CD4-positive, alpha-beta memory T cell (primary cell): Measurements from ENCODE around the gene ELMO2. TPM values are rescaled to one million over a fixed set of nuclear protein-coding genes. Genes with fewer than 3 reads are reported as not detected.

Experiments
- CTCF ChIA-PET: fragments of 350-600 bp; sonication (Branson Sonifier 250); formaldehyde crosslinking; loops from one replicate; lab custom pipeline; 2021; ENCODE audit warnings: inconsistent platforms; ENCODE audit not compliant: partially characterized antibody; lab: Charles Lee
- POLR2A ChIA-PET: fragments of 350-600 bp; sonication (Branson Sonifier 250); formaldehyde crosslinking; loops from one replicate; lab custom pipeline; 2021; ENCODE audit not compliant: partially characterized antibody; lab: Charles Lee
- DNase-seq, 5 donors: peaks; one replicate each; pipeline versions ENCODE4 v3.0.0 to v3.0.0-alpha.2; 2020 to 2022; ENCODE audit warnings: mixed read lengths in 1 of 5
- H3K27ac ChIP-seq: one replicate; pipeline ENCODE4 v1.7.0; 2013; ENCODE audit warnings: low read depth, low read length
- H3K27me3 ChIP-seq: 2 replicates; pipeline ENCODE4 v1.7.0; 2013; ENCODE audit warnings: mild to moderate bottlenecking, low read length, moderate library complexity; ENCODE audit not compliant: insufficient read depth
- H3K36me3 ChIP-seq: 2 replicates; pipeline ENCODE4 v1.7.0; 2013; ENCODE audit warnings: mild to moderate bottlenecking, low read length, moderate library complexity; ENCODE audit not compliant: insufficient read depth
- H3K4me1 ChIP-seq: 2 replicates; pipeline ENCODE4 v1.7.0; 2013; ENCODE audit warnings: mild to moderate bottlenecking, low read length, moderate library complexity; ENCODE audit not compliant: insufficient read depth
- H3K4me3 ChIP-seq, 2 donors: one replicate each; pipeline ENCODE4 v1.7.0; 2013; ENCODE audit warnings: low read length in 2 of 2, mild to moderate bottlenecking in 1 of 2
- H3K9me3 ChIP-seq, 2 donors: one replicate each; pipeline ENCODE4 v1.7.0; 2013; ENCODE audit warnings: low read length in 2 of 2, control low read depth in 1 of 2; ENCODE audit not compliant: control insufficient read depth in 1 of 2
- H3K27ac Mint-ChIP-seq, 7 donors: one replicate each; pipeline ENCODE4 v1.8.0; 2020 to 2021; ENCODE audit warnings: mixed read lengths in 7 of 7, mild to moderate bottlenecking in 6 of 7, inconsistent platforms in 3 of 7, moderate library complexity in 3 of 7
- H3K27me3 Mint-ChIP-seq, 2 donors: one replicate each; pipeline ENCODE4 v1.8.0; 2020 to 2021; ENCODE audit warnings: mixed read lengths in 2 of 2
- H3K36me3 Mint-ChIP-seq, 2 donors: one replicate each; pipeline ENCODE4 v1.8.0; 2020 to 2021; ENCODE audit warnings: mixed read lengths in 2 of 2, inconsistent platforms in 1 of 2, mild to moderate bottlenecking in 1 of 2
- H3K4me1 Mint-ChIP-seq, 4 donors: one replicate each; pipeline ENCODE4 v1.8.0; 2020 to 2021; ENCODE audit warnings: mixed read lengths in 4 of 4, mild to moderate bottlenecking in 1 of 4
- H3K4me3 Mint-ChIP-seq, 8 donors: one replicate each; pipeline ENCODE4 v1.8.0; 2020 to 2021; ENCODE audit warnings: mixed read lengths in 8 of 8, mild to moderate bottlenecking in 7 of 8, moderate library complexity in 6 of 8, inconsistent platforms in 3 of 8
- H3K9me3 Mint-ChIP-seq, 8 donors: one replicate each; pipeline ENCODE4 v1.8.0; 2020 to 2021; ENCODE audit warnings: mixed read lengths in 8 of 8, mild to moderate bottlenecking in 5 of 8, inconsistent platforms in 3 of 8, moderate library complexity in 1 of 8
- intact Hi-C: fragments of 100-400 bp; cut with micrococcal nuclease; formaldehyde crosslinking; loops from one replicate; pipeline ENCODE4 v1.15.1; 2023
- polyA plus RNA-seq, 2 donors: library from polyadenylated mRNA; unstranded; fragments of 300-500 nt; fragmentation: Illumina TruSeq; gene quantifications; one replicate each; pipeline ENCODE4 v1.2.3, GENCODE V29; 2021
- total RNA-seq, 2 experiments: library from RNA; stranded (reverse); gene quantifications; one replicate each; pipeline ENCODE4 v1.2.3, GENCODE V29; 2021

Gene ELMO2
- total and polyA plus RNA-seq, 4 experiments from 2014 or later, result 52.5 to 98.9 (median 67.9) TPM

GRCh38 chr20:46353500-46354206 is 52.8 kb downstream of the ELMO2 start:
- POLR2A ChIA-PET, result interaction anchor here (0.6 kb wide), 1 partner anchor 10 kb away, joined by 3 read pairs; no protein-coding TSS in a partner anchor
- H3K4me3 Mint-ChIP-seq, result no peak overlapping the region
- no peaks in the 10 kb centered on the region for H3K27me3 Mint-ChIP-seq
- no peak overlapping the region for H3K27ac ChIP-seq
- CTCF ChIA-PET, result no interaction called here
- peaks cover 7 to 63% of the 10 kb centered on the region in 2 donors for H3K36me3 Mint-ChIP-seq
- no peaks in the 10 kb centered on the region for H3K9me3 Mint-ChIP-seq
- H3K27ac Mint-ChIP-seq, result peak overlapping the region in 5 of 7 donors; percentile 18 to 85 (median 73)
- peaks cover 21 to 50% (median 32%) of the 10 kb centered on the region in 4 donors for H3K4me1 Mint-ChIP-seq
- H3K4me3 ChIP-seq, result no peak overlapping the region
- peaks cover 29% of the 10 kb centered on the region for H3K4me1 ChIP-seq
- H3K36me3 ChIP-seq, result peaks cover 58% of the 10 kb centered on the region
- intact Hi-C loops, result no loop called here
- no peaks in the 10 kb centered on the region for H3K9me3 ChIP-seq
- no peaks in the 10 kb centered on the region for H3K27me3 ChIP-seq
- DNase-seq, result no peak

GRCh38 chr20:46352370-46352938 is 54.0 kb downstream of the ELMO2 start:
- Histone ChIP-seq H3K27ac (no peak overlapping the region), H3K4me1 (peaks cover 20% of the 10 kb centered on the region), H3K9me3 (no peaks in the 10 kb centered on the region), H3K36me3 (peaks cover 52% of the 10 kb centered on the region), H3K27me3 (no peaks in the 10 kb centered on the region), H3K4me3 (no peak overlapping the region)
- POLR2A ChIA-PET, result no interaction called here
- Mint-ChIP-seq H3K4me1 (peaks cover 17 to 38% (median 23%) of the 10 kb centered on the region in 4 donors), H3K36me3 (peaks cover 7 to 53% of the 10 kb centered on the region in 2 donors), H3K27ac (peak overlapping the region in 2 of 7 donors; percentile 9 to 56), H3K4me3 (no peak overlapping the region), H3K27me3 (no peaks in the 10 kb centered on the region), H3K9me3 (no peaks in the 10 kb centered on the region)
- DNase-seq, result no peak
- CTCF ChIA-PET, result no interaction called here
- intact Hi-C loops, result no loop called here

GRCh38 chr20:46351357-46352058 is 54.9 kb downstream of the ELMO2 start:
- H3K9me3 Mint-ChIP-seq, result no peaks in the 10 kb centered on the region
- peaks cover 11 to 56% of the 10 kb centered on the region in 2 donors for H3K36me3 Mint-ChIP-seq
- peak overlapping the region in 5 of 7 donors; percentile 4 to 93 (median 53) for H3K27ac Mint-ChIP-seq
- H3K27me3 Mint-ChIP-seq, result no peaks in the 10 kb centered on the region
- CTCF ChIA-PET, result no interaction called here
- Histone ChIP-seq H3K4me1 (peaks cover 11% of the 10 kb centered on the region), H3K27me3 (no peaks in the 10 kb centered on the region), H3K4me3 (no peak overlapping the region), H3K36me3 (peaks cover 52% of the 10 kb centered on the region), H3K27ac (no peak overlapping the region), H3K9me3 (no peaks in the 10 kb centered on the region)
- DNase-seq, result no peak
- H3K4me3 Mint-ChIP-seq, result no peak overlapping the region
- intact Hi-C loops, result no loop called here
- peaks cover 14 to 36% (median 18%) of the 10 kb centered on the region in 4 donors for H3K4me1 Mint-ChIP-seq
- POLR2A ChIA-PET, result no interaction called here

GRCh38 chr20:46350986-46351267 is 55.5 kb downstream of the ELMO2 start:
- H3K27me3 ChIP-seq, result no peaks in the 10 kb centered on the region
- no peak for DNase-seq
- H3K36me3 ChIP-seq, result peaks cover 49% of the 10 kb centered on the region
- H3K27me3 Mint-ChIP-seq, result no peaks in the 10 kb centered on the region
- peaks cover 16 to 37% (median 19%) of the 10 kb centered on the region in 4 donors for H3K4me1 Mint-ChIP-seq
- peaks cover 5% of the 10 kb centered on the region for H3K4me1 ChIP-seq
- intact Hi-C loops, result no loop called here
- H3K9me3 Mint-ChIP-seq, result no peaks in the 10 kb centered on the region
- peak overlapping the region in 5 of 7 donors; percentile 4 to 93 (median 61) for H3K27ac Mint-ChIP-seq
- H3K36me3 Mint-ChIP-seq, result peaks cover 11 to 57% of the 10 kb centered on the region in 2 donors
- ChIA-PET POLR2A (no interaction called here), CTCF (no interaction called here)
- H3K27ac ChIP-seq, result no peak overlapping the region
- no peak overlapping the region for H3K4me3 Mint-ChIP-seq
- H3K9me3 ChIP-seq, result no peaks in the 10 kb centered on the region
- H3K4me3 ChIP-seq, result no peak overlapping the region

GRCh38 chr20:46350201-46350985 is 56.0 kb downstream of the ELMO2 start:
- DNase-seq, result no peak
- Mint-ChIP-seq H3K4me3 (no peak overlapping the region), H3K27me3 (no peaks in the 10 kb centered on the region), H3K36me3 (peaks cover 11 to 53% of the 10 kb centered on the region in 2 donors), H3K27ac (peak overlapping the region in 3 of 7 donors; percentile 61 to 93 (median 74)), H3K4me1 (peaks cover 12 to 33% (median 15%) of the 10 kb centered on the region in 4 donors), H3K9me3 (no peaks in the 10 kb centered on the region)
- H3K36me3 ChIP-seq, result peaks cover 44% of the 10 kb centered on the region
- no peak overlapping the region for H3K4me3 ChIP-seq
- CTCF ChIA-PET, result interaction anchor here (0.8 to 2.1 kb wide), 2 partner anchors 7 to 363 kb away, joined by 3 to 8 read pairs; no protein-coding TSS in a partner anchor
- intact Hi-C loops, result no loop called here
- no peak overlapping the region for H3K27ac ChIP-seq
- no peaks in the 10 kb centered on the region for H3K9me3 ChIP-seq
- H3K4me1 ChIP-seq, result peaks cover 5% of the 10 kb centered on the region
- POLR2A ChIA-PET, result interaction anchor here (4.3 kb wide), 1 partner anchor 57 kb away, joined by 17 read pairs; the partner anchor contains the start of gene ELMO2
- no peaks in the 10 kb centered on the region for H3K27me3 ChIP-seq

GRCh38 chr20:46349742-46350056 is 56.7 kb downstream of the ELMO2 start:
- Histone ChIP-seq H3K27me3 (no peaks in the 10 kb centered on the region), H3K27ac (no peak overlapping the region), H3K36me3 (peaks cover 38% of the 10 kb centered on the region), H3K9me3 (no peaks in the 10 kb centered on the region), H3K4me3 (no peak overlapping the region), H3K4me1 (peaks cover 5% of the 10 kb centered on the region)
- Mint-ChIP-seq H3K36me3 (peaks cover 10 to 52% of the 10 kb centered on the region in 2 donors), H3K9me3 (no peaks in the 10 kb centered on the region), H3K4me3 (no peak overlapping the region), H3K27ac (peak overlapping the region in 4 of 7 donors; percentile 9 to 82 (median 40)), H3K4me1 (peaks cover 15 to 37% (median 18%) of the 10 kb centered on the region in 4 donors), H3K27me3 (no peaks in the 10 kb centered on the region)
- CTCF ChIA-PET, result interaction anchor here (0.5 to 2.3 kb wide), 12 partner anchors 8 to 1963 kb away, joined by 3 to 8 read pairs (median 4); no protein-coding TSS in a partner anchor
- intact Hi-C loops, result loop anchor here (2.0 to 5.0 kb wide), 2 partner anchors 42 to 327 kb away; partner anchors contain the start of gene CDH22
- POLR2A ChIA-PET, result interaction anchor here (1.2 to 4.3 kb wide), 5 partner anchors 8 to 217 kb away, joined by 3 to 17 read pairs (median 4); partner anchors contain the start of gene ELMO2
- DNase-seq, result no peak
